ENCODE measurements around the gene FAF2. TPM values are rescaled to one million over a fixed set of nuclear protein-coding genes. Genes with fewer than 3 reads are reported as not detected.

The FAF2 gene
- total RNA-seq, 2 donors from 2014 or later, result 36.0 to 37.0 TPM

DNA sequence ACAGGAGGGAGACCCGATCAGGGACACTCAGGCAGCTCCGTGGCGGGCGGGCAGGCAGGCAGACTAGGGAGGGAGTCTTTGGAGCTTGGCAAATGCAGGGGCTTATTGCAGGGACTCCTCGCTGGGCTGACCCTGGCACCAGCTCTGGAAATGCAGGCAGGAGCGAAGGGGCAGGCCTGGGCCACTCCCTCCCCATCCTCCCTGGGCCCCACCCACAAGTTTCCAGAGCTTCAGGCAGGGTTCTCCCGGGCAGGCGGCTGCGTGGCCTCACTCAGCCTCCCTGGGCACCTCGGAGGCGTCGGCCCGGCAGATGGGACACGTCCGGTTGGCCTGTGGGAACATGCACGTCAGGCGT is 80.6 kb downstream of the FAF2 start:
- intact Hi-C loops (cut with DNase I), result no loop called here
- DNase-seq, result no peak
- Histone ChIP-seq H3K9ac (ENCODE audit: low read depth in 2 of 2, low read length in 2 of 2) (no peak overlapping the region), H3K4me3 (no peak overlapping the region), H3K27me3 (no peaks in the 10 kb centered on the region), H3K4me1 (peaks cover 10% of the 10 kb centered on the region), H3K27ac (no peak overlapping the region), H3K9me3 (no peaks in the 10 kb centered on the region), H3K36me3 (peaks cover 12% of the 10 kb centered on the region)
- TF ChIP-seq, protein P1, sequence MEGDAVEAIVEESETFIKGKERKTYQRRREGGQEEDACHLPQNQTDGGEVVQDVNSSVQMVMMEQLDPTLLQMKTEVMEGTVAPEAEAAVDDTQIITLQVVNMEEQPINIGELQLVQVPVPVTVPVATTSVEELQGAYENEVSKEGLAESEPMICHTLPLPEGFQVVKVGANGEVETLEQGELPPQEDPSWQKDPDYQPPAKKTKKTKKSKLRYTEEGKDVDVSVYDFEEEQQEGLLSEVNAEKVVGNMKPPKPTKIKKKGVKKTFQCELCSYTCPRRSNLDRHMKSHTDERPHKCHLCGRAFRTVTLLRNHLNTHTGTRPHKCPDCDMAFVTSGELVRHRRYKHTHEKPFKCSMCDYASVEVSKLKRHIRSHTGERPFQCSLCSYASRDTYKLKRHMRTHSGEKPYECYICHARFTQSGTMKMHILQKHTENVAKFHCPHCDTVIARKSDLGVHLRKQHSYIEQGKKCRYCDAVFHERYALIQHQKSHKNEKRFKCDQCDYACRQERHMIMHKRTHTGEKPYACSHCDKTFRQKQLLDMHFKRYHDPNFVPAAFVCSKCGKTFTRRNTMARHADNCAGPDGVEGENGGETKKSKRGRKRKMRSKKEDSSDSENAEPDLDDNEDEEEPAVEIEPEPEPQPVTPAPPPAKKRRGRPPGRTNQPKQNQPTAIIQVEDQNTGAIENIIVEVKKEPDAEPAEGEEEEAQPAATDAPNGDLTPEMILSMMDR (IDR thresholded peaks at IDR 0.05), result no peak

DNA sequence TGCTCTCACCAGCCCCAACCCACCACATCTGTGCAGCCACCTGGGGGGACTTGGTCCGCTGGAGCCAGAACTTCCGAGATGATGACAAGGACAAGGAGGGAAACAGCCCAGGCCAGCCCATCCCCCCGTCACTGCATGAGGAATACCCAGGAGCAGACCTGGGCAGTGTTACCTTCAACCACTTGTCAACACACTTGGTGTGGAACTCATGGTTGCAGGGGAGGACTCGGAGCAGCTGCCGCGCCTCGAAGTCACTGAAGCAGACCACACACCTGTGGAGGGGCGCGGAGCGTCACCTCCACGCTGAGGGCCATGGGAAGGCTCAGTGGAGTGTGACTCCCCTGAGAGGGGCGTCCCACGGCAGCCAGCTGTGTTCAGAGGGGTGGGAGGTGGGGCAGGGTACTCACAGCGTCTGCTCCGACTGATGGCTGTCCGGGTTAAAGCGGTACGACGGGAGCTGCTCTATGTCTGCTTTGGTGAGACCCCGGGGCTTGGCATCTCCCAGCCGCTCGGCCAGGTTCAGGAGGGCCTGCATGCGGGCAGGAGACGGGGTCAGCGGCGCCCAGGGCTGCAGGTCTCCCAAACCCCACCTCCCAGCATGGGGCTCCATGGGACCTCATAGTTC is 81.0 kb downstream of the FAF2 start:
- peaks cover 14% of the 10 kb centered on the region for H3K4me1 ChIP-seq
- intact Hi-C loops (cut with DNase I), result no loop called here
- H3K4me3 ChIP-seq, result no peak overlapping the region
- H3K27me3 ChIP-seq, result no peaks in the 10 kb centered on the region
- DNase-seq, result no peak
- H3K36me3 ChIP-seq, result peaks cover 12% of the 10 kb centered on the region
- no peak overlapping the region for H3K27ac ChIP-seq
- no peak overlapping the region for H3K9ac ChIP-seq (ENCODE audit: low read depth in 2 of 2, low read length in 2 of 2)
- H3K9me3 ChIP-seq, result no peaks in the 10 kb centered on the region
- TF ChIP-seq, protein P1 (IDR thresholded peaks at IDR 0.05), result no peak

DNA sequence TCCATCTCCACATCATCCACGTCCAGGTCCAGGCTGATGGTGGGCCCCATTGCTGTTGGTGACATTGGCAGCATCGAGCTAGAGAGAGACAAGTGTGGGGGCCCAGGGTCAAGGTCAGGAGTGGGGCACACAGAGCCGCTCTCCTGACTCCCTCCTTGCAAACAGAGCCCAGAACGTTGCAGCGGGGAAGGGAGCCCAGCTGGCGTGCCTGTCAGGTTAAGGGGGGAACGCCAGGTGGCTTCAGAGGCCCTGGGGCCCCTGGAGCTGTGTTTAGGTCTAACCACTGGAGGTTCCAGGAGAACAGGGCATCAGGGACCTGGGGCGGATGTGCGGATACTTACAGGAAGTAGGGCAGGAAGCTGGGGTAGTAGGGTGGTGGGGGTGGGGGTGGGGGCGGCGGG is 81.6 kb downstream of the FAF2 start:
- no peaks in the 10 kb centered on the region for H3K9me3 ChIP-seq
- H3K36me3 ChIP-seq, result peaks cover 12% of the 10 kb centered on the region
- intact Hi-C loops (cut with DNase I), result loop anchor here (10.0 kb wide), 1 partner anchor 115 kb away; the partner anchor contains the start of gene CLTB
- DNase-seq, result no peak
- peaks cover 19% of the 10 kb centered on the region for H3K4me1 ChIP-seq
- H3K9ac ChIP-seq (ENCODE audit: low read depth in 2 of 2, low read length in 2 of 2), result no peak overlapping the region
- no peak overlapping the region for H3K4me3 ChIP-seq
- H3K27me3 ChIP-seq, result no peaks in the 10 kb centered on the region
- TF ChIP-seq, protein P1 (IDR thresholded peaks at IDR 0.05), result no peak
- H3K27ac ChIP-seq, result no peak overlapping the region

DNA sequence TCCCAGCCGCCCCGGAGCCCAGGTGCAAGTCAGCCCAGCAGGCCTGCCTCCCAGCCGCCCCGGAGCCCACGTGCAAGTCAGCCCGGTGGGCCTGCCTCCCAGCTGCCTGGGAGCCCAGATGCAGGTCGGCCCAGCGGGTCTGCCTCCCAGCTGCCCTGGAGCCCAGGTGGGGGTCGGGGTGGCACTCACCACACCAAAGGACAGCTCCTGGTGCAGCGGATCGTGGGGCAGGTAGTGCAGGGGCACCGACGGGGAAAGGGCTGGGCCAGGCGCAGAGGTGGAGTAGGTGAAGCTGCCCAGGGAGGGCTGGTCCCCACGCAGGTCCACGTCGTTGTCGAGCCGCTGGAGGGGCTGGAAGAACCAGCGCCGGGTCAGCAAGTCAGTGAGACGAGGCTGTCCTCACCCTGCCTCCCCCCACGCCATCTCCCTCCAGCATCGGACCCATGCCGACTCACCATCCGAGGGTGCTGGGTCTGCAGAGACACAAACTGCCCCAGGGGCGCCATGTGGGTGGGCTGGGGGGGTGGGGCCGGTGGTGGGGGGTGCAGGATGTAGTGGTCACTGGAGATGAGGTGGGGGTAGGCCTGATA is 82.3 kb downstream of the FAF2 start:
- intact Hi-C loops (cut with DNase I), result loop anchor here (10.0 kb wide), 1 partner anchor 116 kb away; the partner anchor contains the start of gene CLTB
- Histone ChIP-seq H3K4me3 (no peak overlapping the region), H3K9ac (ENCODE audit: low read depth in 2 of 2, low read length in 2 of 2) (no peak overlapping the region), H3K36me3 (peaks cover 12% of the 10 kb centered on the region), H3K27ac (no peak overlapping the region), H3K4me1 (peaks cover 22% of the 10 kb centered on the region), H3K27me3 (no peaks in the 10 kb centered on the region), H3K9me3 (no peaks in the 10 kb centered on the region)
- TF ChIP-seq, protein P1 (IDR thresholded peaks at IDR 0.05), result no peak
- DNase-seq, result no peak

DNA sequence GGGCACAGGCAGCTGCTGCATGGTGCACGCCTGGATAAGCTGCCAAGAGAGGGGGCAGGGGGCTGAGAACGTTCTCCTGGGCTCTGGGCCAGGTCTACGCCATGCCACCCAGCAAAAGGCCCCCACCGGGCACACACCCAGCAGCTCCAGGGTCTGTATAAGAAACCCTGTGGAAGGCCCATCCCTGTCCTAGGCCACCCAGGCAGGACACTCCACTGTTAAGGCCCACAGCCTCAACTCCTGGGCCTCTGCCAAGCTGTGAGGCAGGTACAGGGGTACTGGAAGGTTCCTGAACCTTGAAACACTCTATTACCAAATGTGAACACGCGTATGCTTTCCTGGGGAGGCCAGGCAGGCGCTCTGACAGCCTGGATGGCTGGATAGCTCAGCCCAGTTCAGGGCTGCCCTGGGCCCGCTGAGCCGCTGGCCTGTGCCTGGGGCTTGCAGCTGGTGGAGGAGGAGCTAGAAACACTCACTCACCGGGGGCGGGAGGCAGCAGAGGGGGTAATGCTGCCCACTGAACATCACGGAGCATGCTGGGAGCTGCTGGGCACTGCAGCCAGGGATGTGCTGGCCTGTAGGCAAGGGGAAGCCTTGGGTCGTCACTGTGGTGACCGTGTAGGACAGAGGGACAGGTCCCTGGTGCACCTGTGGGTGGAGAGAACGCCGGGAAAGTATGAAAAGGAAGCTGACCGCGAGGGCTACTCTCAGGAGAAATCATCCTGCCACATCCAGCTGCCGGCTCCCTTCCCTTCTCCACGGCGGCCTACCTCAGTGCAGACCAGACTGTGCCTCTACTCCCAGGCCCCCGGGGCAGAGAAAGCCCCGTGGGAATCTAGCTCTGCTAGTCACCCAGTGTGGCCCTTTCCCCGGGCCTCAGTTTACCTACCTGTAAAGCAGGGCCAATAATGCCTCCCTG is 83.1 kb downstream of the FAF2 start:
- Histone ChIP-seq H3K4me1 (peaks cover 22% of the 10 kb centered on the region), H3K27ac (no peak overlapping the region), H3K9ac (ENCODE audit: low read depth in 2 of 2, low read length in 2 of 2) (no peak overlapping the region), H3K27me3 (no peaks in the 10 kb centered on the region), H3K36me3 (peaks cover 12% of the 10 kb centered on the region), H3K4me3 (no peak overlapping the region), H3K9me3 (no peaks in the 10 kb centered on the region)
- DNase-seq, result no peak
- intact Hi-C loops (cut with DNase I), result loop anchor here (10.0 kb wide), 1 partner anchor 116 kb away; the partner anchor contains the start of gene CLTB
- TF ChIP-seq, protein P1 (IDR thresholded peaks at IDR 0.05), result no peak

Measured in colonic mucosa (tissue), 4 donors.